ENCODE data around the gene AGPAT4.
"Not testable (repeated sequence)": the region's sequence is repeated elsewhere in the genome, so short reads cannot be mapped to it uniquely, and the experiment has no call there.

The AGPAT4 gene

GRCh38 chr6:161273752-161274487, at the start of gene AGPAT4:
TSS of gene AGPAT4 (minus strand) at chr6:161274061. CDS start at chr6:161232213, 41,848 bp downstream.
- DNase-seq (ENCODE audit: low spot score) = peak; percentile 74

- DNase-seq (ENCODE audit: low spot score) = no peak
These were observed 45.4 kb upstream of the AGPAT4 start for GRCh38 chr6:161319231-161319630.

- no peak for DNase-seq (ENCODE audit: low spot score)
These were observed 44.6 kb upstream of the AGPAT4 start for GRCh38 chr6:161318456-161318855.

GRCh38 chr6:161316531-161316930, 42.7 kb upstream of the AGPAT4 start:
- DNase-seq (ENCODE audit: low spot score) = no peak

GRCh38 chr6:161315246-161315917, 41.5 kb upstream of the AGPAT4 start:
- not testable (repeated sequence) for DNase-seq (ENCODE audit: low spot score)

GRCh38 chr6:161314541-161315245, 40.8 kb upstream of the AGPAT4 start:
- DNase-seq (ENCODE audit: low spot score) = not testable (repeated sequence)

GRCh38 chr6:161313940-161314509, 40.2 kb upstream of the AGPAT4 start:
- no peak for DNase-seq (ENCODE audit: low spot score)

- not testable (repeated sequence) for DNase-seq (ENCODE audit: low spot score)
These were observed 39.6 kb upstream of the AGPAT4 start for GRCh38 chr6:161313475-161313874.

- DNase-seq (ENCODE audit: low spot score) = not testable (repeated sequence)
These were observed 35.9 kb upstream of the AGPAT4 start for GRCh38 chr6:161309774-161310173.

GRCh38 chr6:161308075-161308655, 34.3 kb upstream of the AGPAT4 start:
- no peak for DNase-seq (ENCODE audit: low spot score)

- DNase-seq (ENCODE audit: low spot score) = no peak
These were observed 32.0 kb upstream of the AGPAT4 start for GRCh38 chr6:161305860-161306259.

GRCh38 chr6:161303628-161304340, 29.9 kb upstream of the AGPAT4 start:
- DNase-seq (ENCODE audit: low spot score) = no peak

GRCh38 chr6:161302949-161303348, 29.1 kb upstream of the AGPAT4 start:
- no peak for DNase-seq (ENCODE audit: low spot score)

GRCh38 chr6:161301338-161301737, 27.5 kb upstream of the AGPAT4 start:
- no peak for DNase-seq (ENCODE audit: low spot score)

GRCh38 chr6:161300823-161301222, 27.0 kb upstream of the AGPAT4 start:
- no peak for DNase-seq (ENCODE audit: low spot score)

- no peak for DNase-seq (ENCODE audit: low spot score)
These were observed 25.9 kb upstream of the AGPAT4 start for GRCh38 chr6:161299726-161300125.

- no peak for DNase-seq (ENCODE audit: low spot score)
These were observed 21.9 kb upstream of the AGPAT4 start for GRCh38 chr6:161295784-161296183.

- DNase-seq (ENCODE audit: low spot score) = no peak
These were observed 18.9 kb upstream of the AGPAT4 start for GRCh38 chr6:161292650-161293281.

- no peak for DNase-seq (ENCODE audit: low spot score)
These were observed 18.3 kb upstream of the AGPAT4 start for GRCh38 chr6:161292145-161292544.

- no peak for DNase-seq (ENCODE audit: low spot score)
These were observed 16.9 kb upstream of the AGPAT4 start for GRCh38 chr6:161290751-161291150.

GRCh38 chr6:161284653-161285052, 10.8 kb upstream of the AGPAT4 start:
- DNase-seq (ENCODE audit: low spot score) = no peak

Data from left forelimb (tissue), 1 donor.